HG02763 (cell line): ENCODE data around the gene KMT2C.

ENCODE experiments used
- ATAC-seq: cut with Tn5 transposase; IDR thresholded peaks from one replicate; pipeline ENCODE4 v1.9.1; 2021; ENCODE audit warnings: mild to moderate bottlenecking, moderate library complexity; ENCODE audit not compliant: unreplicated experiment

Gene KMT2C

GRCh38 chr7:152148706-152149105, 287.1 kb downstream of the KMT2C start:
- ATAC-seq: no peak

DNA sequence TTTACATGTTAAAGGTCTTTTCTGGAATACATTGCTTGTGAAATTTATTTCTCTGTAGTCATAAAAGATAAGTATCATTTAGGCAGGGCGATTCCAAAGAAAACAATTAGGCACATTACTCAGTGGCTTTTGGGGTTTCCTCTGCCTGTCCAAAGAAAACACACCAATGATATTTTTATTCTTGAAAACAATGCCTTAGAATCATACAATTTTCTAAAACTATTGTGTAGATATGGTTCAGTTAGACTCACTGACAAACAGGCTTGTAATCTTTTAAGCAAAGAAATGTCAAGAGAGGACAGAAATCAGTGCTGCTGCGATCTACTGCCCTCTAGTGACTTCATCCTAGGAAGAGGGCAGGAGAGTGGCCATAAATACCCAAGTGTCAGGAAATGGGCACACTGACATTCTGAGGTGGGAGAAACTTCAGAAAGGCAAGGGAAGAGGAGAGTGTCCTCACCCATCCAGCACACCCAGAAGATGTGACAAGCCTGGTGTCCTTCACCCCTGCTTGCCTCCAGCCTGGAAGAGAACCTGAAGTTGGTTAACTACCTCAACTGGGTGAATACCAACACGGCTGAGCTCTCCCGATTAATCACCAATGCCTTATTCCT, 289.8 kb downstream of the KMT2C start:
- no peak for ATAC-seq

DNA sequence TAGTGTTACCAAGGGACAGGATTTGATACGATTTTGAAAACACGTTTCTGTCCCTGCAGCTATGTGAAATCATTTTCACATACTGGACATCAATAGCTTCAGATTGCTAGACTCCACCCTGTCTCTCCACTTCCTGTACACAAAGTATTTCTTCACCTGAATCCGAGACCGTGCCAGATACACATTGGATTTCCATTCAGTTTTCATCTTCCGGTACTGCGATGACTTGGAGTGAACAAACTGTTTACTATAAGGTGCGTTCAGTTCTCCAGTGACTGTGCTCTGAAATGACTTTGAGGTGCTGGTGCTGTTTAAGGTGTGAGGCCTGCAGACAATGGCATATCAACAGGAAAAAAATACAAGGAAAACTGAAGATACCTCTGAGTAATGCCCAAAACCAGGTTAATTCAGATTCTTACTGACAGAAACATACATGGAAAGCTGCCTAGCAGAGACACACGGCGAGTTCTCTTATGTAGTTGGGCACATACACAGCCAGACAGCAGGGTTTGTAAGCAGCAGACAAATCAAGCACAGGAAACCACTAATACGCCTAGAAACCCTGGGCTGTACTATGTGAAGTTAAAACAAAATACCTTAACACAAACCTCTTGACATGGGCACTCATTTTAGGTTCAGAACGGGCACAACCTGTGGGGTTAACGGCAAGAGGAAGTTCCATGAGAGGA, 291.1 kb downstream of the KMT2C start:
- no peak for ATAC-seq

DNA sequence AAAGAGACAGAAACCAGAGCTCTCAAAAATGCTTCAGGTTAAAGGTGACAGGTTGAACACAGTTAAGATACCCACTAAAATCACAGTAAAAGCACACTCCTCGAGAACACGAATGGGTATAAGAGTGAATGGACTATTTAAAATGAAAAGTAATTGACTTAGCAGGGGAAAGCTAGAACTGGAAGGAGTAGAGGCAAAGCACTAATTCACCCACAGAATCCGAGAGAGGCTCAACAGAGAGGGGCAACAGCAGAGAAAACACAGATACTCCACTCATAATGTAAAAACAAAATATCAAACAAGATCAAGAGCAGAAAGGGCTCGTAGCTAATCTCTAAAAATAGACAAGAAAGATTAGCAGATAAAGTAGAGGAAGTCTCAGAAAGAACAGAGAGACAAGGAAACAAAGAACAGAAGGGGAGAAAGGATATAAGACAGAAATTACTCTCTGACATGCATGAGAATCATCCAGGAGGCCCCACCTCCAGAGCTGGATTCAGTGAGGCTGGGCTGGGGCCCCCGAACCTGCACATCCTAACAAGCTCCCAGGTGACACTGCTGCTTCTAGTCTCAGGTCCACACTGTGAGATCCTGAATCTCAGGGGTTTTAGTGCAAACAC, 292.7 kb downstream of the KMT2C start:
- ATAC-seq: no peak

- ATAC-seq: no peak
These were observed 295.2 kb downstream of the KMT2C start for GRCh38 chr7:152140560-152140959.

DNA sequence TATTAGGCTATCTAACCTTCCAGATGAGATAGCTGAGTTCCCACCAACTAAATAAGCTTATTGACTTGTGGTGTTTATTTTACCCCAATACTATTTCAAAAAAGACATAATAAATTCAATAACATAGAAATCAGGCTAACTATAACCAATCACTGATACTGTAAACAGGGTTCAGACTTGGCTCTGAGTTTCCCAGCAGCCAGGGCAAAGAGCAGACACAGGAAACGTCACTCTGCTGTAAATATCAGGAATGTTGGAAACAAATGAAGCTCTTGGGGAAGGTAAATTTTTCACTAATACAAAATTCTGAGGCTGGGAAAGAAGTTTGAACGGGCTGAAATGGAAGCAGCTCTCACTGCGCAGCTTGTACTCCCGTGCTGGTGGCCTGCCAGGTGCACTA, 295.7 kb downstream of the KMT2C start:
- no peak for ATAC-seq

DNA sequence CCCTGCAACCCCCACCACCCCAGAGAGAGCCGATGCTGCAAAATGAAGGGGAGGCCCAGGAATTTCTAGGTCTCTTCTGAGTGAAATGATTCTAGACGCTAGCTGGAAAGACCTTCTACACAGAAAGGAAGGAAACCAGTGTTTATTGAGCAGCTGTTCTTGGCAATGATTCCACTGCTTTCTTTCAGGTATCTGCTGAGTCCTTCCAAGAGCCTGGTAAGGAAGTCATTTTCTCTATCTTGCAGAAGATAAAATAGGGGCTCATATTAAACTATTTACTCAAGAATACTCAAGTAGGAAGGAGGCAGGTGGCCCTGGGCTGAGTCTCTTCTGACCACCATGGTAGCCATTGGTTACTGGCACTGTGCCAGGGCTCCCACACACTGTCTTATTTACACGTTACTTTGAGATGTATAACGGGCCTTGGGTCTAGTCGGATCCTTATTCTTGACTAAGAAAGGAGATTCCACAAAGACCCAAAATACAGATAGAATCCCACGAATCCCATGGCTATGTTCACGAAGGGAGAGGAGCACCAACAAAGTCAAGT, 298.3 kb downstream of the KMT2C start:
- ATAC-seq: no peak

DNA sequence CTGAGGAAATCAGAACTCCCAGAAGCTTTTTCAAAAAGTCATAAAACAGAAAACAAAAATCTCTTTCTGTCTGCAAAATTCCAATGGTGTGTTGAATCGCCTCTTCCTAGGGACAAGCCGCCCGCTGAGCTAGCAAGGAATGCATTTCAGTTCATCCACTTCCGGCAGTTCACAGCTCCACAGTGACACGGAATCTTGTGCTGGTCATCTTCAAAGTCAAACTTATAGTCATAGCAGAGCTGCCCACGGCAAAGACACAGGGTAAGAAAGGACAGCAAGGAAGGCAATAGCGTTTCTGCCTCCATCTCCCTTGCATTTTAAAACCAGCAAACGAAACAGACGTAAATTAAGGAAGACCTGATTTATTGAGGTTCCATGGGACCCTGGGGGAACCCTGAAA, 299.1 kb downstream of the KMT2C start:
- no peak for ATAC-seq

DNA sequence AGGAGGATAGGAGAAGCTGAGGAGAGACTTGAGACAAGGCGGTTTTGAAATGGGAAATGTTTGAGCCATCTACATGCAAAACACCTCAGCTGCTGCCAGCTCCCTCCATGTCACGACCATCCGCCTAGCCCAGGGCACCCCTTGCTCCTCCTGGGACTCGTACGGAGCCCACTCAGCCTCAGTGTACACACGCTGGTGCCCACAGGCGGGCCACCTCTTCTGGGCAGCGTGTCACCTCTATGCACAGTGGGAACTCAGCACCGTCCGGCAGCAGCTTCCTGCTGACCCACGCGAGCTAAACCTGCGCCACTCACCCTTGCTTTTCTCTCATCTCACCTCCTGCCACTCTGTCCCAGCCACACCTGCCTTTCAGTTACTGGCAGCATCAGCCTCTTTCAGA, 302.0 kb downstream of the KMT2C start:
- no peak for ATAC-seq

DNA sequence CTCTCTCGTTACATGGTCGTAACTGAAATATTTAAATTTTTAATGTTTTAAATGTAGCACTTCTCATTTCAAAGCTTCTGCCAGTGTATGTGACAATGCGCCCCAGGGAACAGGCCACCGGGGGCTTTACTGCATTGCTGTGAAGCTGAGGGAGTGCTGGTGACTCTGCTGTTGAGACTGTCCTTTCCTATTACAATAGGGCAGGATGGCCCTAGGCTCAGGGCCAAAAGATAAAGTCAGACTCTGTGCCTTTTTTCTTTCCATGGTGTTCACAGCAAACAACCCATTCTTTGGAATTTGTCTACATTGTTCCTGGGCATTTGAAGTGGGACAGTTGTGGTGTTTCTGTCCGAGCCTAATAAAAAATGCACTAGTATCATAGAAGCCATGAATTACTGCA, 303.0 kb downstream of the KMT2C start:
- ATAC-seq: no peak

GRCh38 chr7:152131981-152132494, 303.8 kb downstream of the KMT2C start:
- ATAC-seq: no peak

DNA sequence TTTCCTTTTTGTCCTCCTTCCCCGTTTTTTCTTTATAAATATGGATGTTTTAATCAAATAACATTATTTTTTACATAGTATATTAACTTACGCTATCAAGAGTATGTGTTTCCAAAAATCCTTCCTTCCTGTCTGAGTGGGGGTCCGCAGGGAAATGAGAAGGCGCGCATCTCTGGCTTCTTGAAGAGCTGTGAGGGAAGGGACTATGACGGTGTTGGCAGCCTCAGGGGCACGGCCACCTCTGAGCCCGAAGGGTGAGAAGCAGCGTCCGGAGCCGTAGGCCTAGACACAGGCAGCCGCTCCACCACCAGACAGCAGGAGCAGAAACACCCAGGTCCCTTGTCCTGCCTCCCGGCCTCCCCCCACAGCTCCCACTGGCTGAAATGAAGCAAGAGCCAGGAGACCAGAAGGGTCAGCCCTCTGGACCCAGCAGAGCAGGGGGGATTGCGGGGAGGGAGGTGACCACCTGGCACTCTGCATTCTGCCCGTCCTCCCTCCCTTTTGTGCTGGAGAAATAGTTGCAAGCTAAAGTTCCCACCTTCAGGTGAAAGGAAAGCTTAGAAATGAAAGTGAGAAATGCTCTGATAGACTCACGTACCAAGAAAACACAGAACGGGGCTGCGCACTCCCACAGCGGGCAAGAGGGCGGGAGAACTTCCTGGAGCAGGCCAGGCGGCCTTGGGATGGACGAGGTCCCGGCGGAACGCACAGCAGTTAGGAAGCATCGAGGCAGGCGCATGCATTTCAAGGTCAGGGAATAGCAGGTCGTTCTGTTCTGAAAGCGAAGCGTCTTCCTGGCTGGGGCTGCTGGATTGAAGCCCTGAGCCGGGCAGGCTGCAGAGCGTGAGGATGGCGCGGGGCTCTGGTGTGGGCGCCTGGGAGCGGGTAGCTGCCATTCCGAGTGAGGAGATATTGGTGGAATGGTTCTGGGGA, 304.9 kb downstream of the KMT2C start:
- no peak for ATAC-seq

DNA sequence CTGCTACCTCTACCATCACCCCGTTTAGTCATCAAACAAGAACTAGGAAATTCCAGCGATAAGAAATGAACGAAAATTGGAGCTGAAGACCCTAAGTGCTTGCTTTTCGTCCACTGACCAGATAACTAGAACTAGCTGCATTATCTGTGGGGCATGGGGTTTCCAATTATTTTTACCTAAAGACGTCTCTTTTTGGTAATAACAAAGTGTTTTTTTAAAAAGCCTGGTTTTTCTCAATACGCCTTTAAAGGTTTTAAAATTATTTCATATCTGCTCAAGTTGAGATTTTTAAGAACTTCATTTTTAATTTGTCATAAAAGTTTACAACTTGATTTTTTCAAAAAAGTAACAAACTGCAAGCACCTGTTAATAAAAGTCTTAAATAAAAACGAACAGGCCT, 306.1 kb downstream of the KMT2C start:
- ATAC-seq: no peak

DNA sequence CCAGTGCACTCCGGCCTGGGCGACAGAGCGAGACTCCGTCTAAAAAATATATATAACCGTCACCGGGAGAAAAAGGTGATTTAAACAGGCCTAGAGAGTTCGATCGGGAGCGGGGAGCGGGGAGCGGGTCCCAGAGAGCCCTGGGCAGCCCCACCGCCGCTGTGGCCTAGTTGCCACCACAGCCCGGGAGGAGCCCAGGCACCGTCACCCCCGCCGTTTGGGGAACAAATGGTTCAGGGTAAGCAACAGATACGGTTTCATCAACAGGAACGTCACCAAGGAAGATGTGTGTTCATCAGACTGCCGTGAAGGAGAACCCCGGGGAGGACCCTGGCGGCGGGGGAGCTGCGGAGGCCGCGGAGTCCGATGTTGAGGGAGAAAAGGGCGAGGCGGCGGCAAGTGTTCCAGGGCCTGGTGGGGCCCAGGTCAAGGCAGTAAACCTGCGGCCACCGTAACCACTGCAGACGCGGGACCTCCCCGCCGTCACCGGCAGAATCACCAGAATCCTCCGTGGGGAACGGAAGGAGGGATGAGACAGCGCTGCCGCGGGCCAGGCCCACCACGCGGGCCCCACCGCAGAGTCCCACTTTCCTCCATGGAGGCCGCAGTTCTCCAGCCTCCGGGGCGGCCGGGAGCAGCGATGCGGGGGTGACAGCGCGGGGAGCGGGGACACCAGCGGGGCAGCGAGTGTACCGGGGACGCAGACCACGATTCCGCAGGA, 306.9 kb downstream of the KMT2C start:
- ATAC-seq: no peak

- no peak for ATAC-seq
These were observed 307.6 kb downstream of the KMT2C start for GRCh38 chr7:152128252-152128651.

- ATAC-seq: no peak
These were observed 308.6 kb downstream of the KMT2C start for GRCh38 chr7:152127229-152127628.

DNA sequence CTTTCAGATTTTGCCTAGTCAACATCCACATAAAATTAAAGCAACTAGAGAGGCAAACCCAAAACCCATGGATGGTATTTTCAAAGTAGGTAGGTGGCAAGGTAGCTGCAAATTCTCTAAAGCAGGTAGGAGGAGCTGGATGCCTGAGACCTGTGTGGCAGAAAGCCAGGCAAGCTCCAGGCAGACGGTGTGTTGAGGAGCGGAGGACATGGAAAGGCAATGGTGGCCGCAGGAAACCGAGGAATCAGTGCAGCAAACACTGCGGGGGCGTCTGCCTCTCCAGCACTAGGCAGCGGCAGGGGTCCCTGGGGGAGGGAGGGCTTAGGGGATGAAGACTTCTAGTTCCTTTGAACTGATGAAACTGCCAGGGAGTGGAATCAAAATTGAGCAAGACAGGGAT, 309.1 kb downstream of the KMT2C start:
- no peak for ATAC-seq

DNA sequence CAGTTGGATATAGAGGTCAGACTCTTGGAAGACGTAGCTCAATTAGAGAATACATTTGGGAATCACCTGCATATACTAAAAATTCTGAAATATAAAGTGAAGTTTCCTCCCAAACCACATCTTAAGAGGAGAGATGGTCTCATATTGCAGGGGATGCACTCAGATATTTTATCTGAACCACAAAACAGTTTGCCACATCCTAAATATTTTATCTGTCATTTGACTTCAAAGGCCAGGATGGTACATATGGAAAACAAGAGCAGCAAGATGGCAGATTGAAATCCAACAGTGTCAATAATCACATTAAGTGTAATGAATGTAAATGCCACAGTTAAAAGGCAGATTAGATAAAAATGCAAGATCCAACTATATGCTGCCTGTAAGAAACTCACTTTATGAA, 313.3 kb downstream of the KMT2C start:
- no peak for ATAC-seq

DNA sequence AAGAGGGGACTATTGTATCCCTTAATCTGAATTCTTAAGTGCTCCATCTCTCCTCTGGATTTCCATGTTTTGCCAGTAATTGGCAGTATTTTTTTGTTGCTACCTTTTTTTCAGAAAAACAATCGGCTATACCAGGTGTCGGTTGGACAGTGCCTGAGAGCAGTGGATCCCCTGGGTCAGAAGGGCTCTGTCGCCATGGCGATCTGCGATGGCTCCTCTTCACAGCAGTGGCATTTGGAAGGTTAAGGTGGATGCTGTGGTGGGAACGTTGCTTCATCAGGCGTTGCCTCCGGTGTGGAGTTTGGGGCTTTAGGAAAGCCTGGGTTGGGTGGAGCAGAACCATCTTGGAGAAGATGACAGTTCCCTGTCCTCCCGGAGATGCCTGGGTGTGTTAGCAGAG, 314.4 kb downstream of the KMT2C start:
- no peak for ATAC-seq

- ATAC-seq: no peak
These were observed 315.0 kb downstream of the KMT2C start for GRCh38 chr7:152120776-152121175.
